A549 (cell line): ENCODE measurements around the gene MYH15. TPM values are rescaled to one million over a fixed set of nuclear protein-coding genes. Genes with fewer than 3 reads are reported as not detected.
A peak's percentile ranks its signal among the peaks of the same experiment; 100 is the strongest.

Experiments
- ATAC-seq, 2 experiments: fragments of 200-7000 bp in 1 of 2; fragments of >200 bp in 1 of 2; cut with Nextera tagmentation in 1 of 2; cut with Tn5 transposase in 1 of 2; 3 replicates each; pipeline versions ENCODE4 v1.8.0 to v1.9.1; 2018 to 2020; ENCODE audit warnings: mild to moderate bottlenecking in 1 of 2, moderate library complexity in 1 of 2
- CTCF ChIA-PET: fragments of 300-600 bp; sonication (Branson Sonifier 250); formaldehyde crosslinking; extraction: SDS; loops from one replicate; lab custom pipeline; 2021; ENCODE audit warnings: antibody characterized with exemption, inconsistent platforms; lab: Yijun Ruan, JAX
- POLR2A ChIA-PET: fragments of 350-600 bp; formaldehyde crosslinking; extraction: SDS; loops from one replicate; lab custom pipeline; 2021; ENCODE audit warnings: antibody characterized with exemption, inconsistent platforms; lab: Yijun Ruan, JAX
- DNase-seq, 2 experiments: peaks; one replicate each; pipeline versions ENCODE4 v3.0.0 to v3.0.0-alpha.2; 2011 to 2016; ENCODE audit warnings: low read depth in 1 of 2, low spot score in 1 of 2
- FAIRE-seq: peaks from 2 replicates; lab custom pipeline; 2011; peaks lifted over from hg19 to GRCh38; lab: Jason Lieb, UNC
- H3K27ac ChIP-seq, 2 experiments: fragments of >200 bp; sonication (Bioruptor Twin); formaldehyde crosslinking; 3 replicates each; pipeline ENCODE4 v1.5.1; 2016 to 2017
- H3K4me1 ChIP-seq: fragments of >200 bp; sonication (Bioruptor Twin); formaldehyde crosslinking; 3 replicates; pipeline ENCODE4 v1.6.1; 2016
- H3K4me2 ChIP-seq: fragments of >200 bp; sonication (Bioruptor Twin); formaldehyde crosslinking; 3 replicates; pipeline ENCODE4 v1.6.1; 2016
- H3K4me3 ChIP-seq: fragments of >200 bp; sonication (Bioruptor Twin); formaldehyde crosslinking; 3 replicates; pipeline ENCODE4 v1.5.1; 2016
- H3K9me3 ChIP-seq: fragments of >200 bp; sonication (Bioruptor Twin); formaldehyde crosslinking; 3 replicates; pipeline ENCODE4 v1.6.1; 2016
- BCL3 ChIP-seq: fragments of >200 bp; sonication (Bioruptor Twin); formaldehyde crosslinking; IDR thresholded peaks from 3 replicates; pipeline ENCODE4 v1.6.1; 2016
- BHLHE40 ChIP-seq: IDR thresholded peaks from 2 replicates; pipeline ENCODE4 v1.6.1; 2012; ENCODE audit warnings: low read depth, low read length, inconsistent platforms
- CBX8 ChIP-seq: fragments of 200-600 bp; sonication (generic); IDR thresholded peaks from 2 replicates; pipeline ENCODE4 v1.6.1; 2016
- CHD4 ChIP-seq: fragments of 200-600 bp; sonication (generic); IDR thresholded peaks from 2 replicates; pipeline ENCODE4 v1.6.1; 2016; ENCODE audit warnings: antibody characterized with exemption, mild to moderate bottlenecking, borderline replicate concordance
- ESRRA ChIP-seq: fragments of 150-350 bp; IDR thresholded peaks from 2 replicates; pipeline ENCODE4 v1.6.1; 2014; ENCODE audit warnings: mild to moderate bottlenecking, low read length, borderline replicate concordance
- FOSB ChIP-seq: fragments of 250-450 bp; sonication (Bioruptor Pico); IDR thresholded peaks from 2 replicates; pipeline ENCODE4 v1.5.0; 2020; ENCODE audit warnings: mild to moderate bottlenecking, moderate library complexity
- FOXS1 ChIP-seq: fragments of 250-450 bp; sonication (Bioruptor Pico); IDR thresholded peaks from 2 replicates; pipeline ENCODE4 v1.5.0; 2020; ENCODE audit warnings: mild to moderate bottlenecking, moderate library complexity
- HEYL ChIP-seq: fragments of 250-450 bp; sonication (Bioruptor Pico); IDR thresholded peaks from 2 replicates; pipeline ENCODE4 v1.8.0; 2021; ENCODE audit warnings: mild to moderate bottlenecking, moderate library complexity
- HMGXB4 ChIP-seq: fragments of 250-450 bp; sonication (Bioruptor Pico); IDR thresholded peaks from 2 replicates; pipeline ENCODE4 v1.5.0; 2021; ENCODE audit warnings: mild to moderate bottlenecking, moderate library complexity, borderline replicate concordance
- KDM1A ChIP-seq: fragments of 200-600 bp; sonication (generic); IDR thresholded peaks from 2 replicates; pipeline ENCODE4 v1.6.1; 2016; ENCODE audit warnings: low read depth, mild to moderate bottlenecking
- MAFK ChIP-seq: fragments of 450-650 bp; IDR thresholded peaks from 2 replicates; pipeline ENCODE4 v1.6.1; 2014; ENCODE audit not compliant: partially characterized antibody
- PBX3 ChIP-seq: IDR thresholded peaks from 2 replicates; pipeline ENCODE4 v1.6.1; 2012
- RARB ChIP-seq: fragments of 250-450 bp; sonication (Bioruptor Pico); IDR thresholded peaks from 2 replicates; pipeline ENCODE4 v1.8.0; 2021; ENCODE audit warnings: mild to moderate bottlenecking, moderate library complexity
- RCOR1 ChIP-seq: fragments of 150-350 bp; IDR thresholded peaks from 2 replicates; pipeline ENCODE4 v1.6.1; 2014; ENCODE audit warnings: antibody characterized with exemption, low read length, low read depth
- RNF2 ChIP-seq: fragments of 200-600 bp; sonication (generic); IDR thresholded peaks from 2 replicates; pipeline ENCODE4 v1.6.1; 2016; ENCODE audit warnings: low read depth, mild to moderate bottlenecking, antibody characterized with exemption, moderate library complexity, borderline replicate concordance
- TP53 ChIP-seq: fragments of 250-450 bp; sonication (Bioruptor Pico); IDR thresholded peaks from 2 replicates; pipeline ENCODE4 v1.5.0; 2021; ENCODE audit warnings: mild to moderate bottlenecking, moderate library complexity
- ZFP36 ChIP-seq: fragments of 450-650 bp; IDR thresholded peaks from 2 replicates; pipeline ENCODE4 v1.6.1; 2014; ENCODE audit warnings: borderline replicate concordance; ENCODE audit not compliant: partially characterized antibody
- WGBS: methylation state at CpG from one replicate; pipeline ENCODE4 v1.1.6; 2017; ENCODE audit errors: missing lambda C conversion rate; 5-methylcytosine and 5-hydroxymethylcytosine counted together
- polyA plus RNA-seq, 4 experiments: library from polyadenylated mRNA; depleted of rRNA in 3 of 4; stranded (reverse); fragments of >200 nt; fragmentation: RNase III in 1 of 4; extraction: RNeasy Plus Mini Kit Qiagen cat#74134 plus additional on column Dnase treatment in 1 of 4; gene quantifications; 2 replicates in 3 of 4; 3 replicates in 1 of 4; pipeline ENCODE4 v1.2.3, GENCODE V29; 2011 to 2017
- TF ChIP-seq, protein P1 (sequence below): fragments of 200-600 bp; sonication (generic); IDR thresholded peaks from 2 replicates; pipeline ENCODE4 v1.6.1; 2016; ENCODE audit warnings: antibody characterized with exemption, mild to moderate bottlenecking, moderate library complexity
- TF ChIP-seq, protein P2 (sequence below): fragments of 250-450 bp; sonication (Bioruptor Pico); IDR thresholded peaks from 2 replicates; pipeline ENCODE4 v1.5.0; 2020; ENCODE audit warnings: low read depth, mild to moderate bottlenecking, moderate library complexity

The MYH15 gene
- polyA plus RNA-seq, 2 of the 4 experiments (the other 2 are of a cell fraction): 0.39 to 1.7 TPM

GRCh38 chr3:108401836-108402235 lies 108.6 kb downstream of the MYH15 start:
- no peak overlapping the region for H3K4me2 ChIP-seq
- no peak overlapping the region for H3K4me3 ChIP-seq
- WGBS: 48% methylated on average over 2 of the region's 2 CpGs
- POLR2A ChIA-PET: no interaction called here
- no peak for DNase-seq
- TF ChIP-seq FOSB (CRISPR knock-in tag) (no peak), RNF2 (no peak), MAFK (peak; percentile 43), RCOR1 (no peak), KDM1A (no peak), BCL3 (no peak)
- TF ChIP-seq, all 56 proteins: peak for 1
- no peak for FAIRE-seq
- Histone ChIP-seq H3K4me1 (no peaks in the 10 kb centered on the region), H3K9me3 (no peaks in the 10 kb centered on the region), H3K27ac (no peak overlapping the region)
- no peak for ATAC-seq
- CTCF ChIA-PET: interaction anchor here (1.1 to 1.2 kb wide), 3 partner anchors 8 to 464 kb away, joined by 3 to 4 read pairs (median 3); no protein-coding TSS in a partner anchor

GRCh38 chr3:108398510-108398909 lies 111.9 kb downstream of the MYH15 start:
- Histone ChIP-seq H3K4me1 (no peaks in the 10 kb centered on the region), H3K27ac (no peak overlapping the region), H3K9me3 (no peaks in the 10 kb centered on the region), H3K4me3 (no peak overlapping the region), H3K4me2 (no peak overlapping the region)
- ChIA-PET CTCF (no interaction called here), POLR2A (no interaction called here)
- no peak for TF ChIP-seq CHD4
- no peak for TF ChIP-seq FOXS1
- TF ChIP-seq BHLHE40: no peak
- no peak for TF ChIP-seq ESRRA
- TF ChIP-seq, protein P1, sequence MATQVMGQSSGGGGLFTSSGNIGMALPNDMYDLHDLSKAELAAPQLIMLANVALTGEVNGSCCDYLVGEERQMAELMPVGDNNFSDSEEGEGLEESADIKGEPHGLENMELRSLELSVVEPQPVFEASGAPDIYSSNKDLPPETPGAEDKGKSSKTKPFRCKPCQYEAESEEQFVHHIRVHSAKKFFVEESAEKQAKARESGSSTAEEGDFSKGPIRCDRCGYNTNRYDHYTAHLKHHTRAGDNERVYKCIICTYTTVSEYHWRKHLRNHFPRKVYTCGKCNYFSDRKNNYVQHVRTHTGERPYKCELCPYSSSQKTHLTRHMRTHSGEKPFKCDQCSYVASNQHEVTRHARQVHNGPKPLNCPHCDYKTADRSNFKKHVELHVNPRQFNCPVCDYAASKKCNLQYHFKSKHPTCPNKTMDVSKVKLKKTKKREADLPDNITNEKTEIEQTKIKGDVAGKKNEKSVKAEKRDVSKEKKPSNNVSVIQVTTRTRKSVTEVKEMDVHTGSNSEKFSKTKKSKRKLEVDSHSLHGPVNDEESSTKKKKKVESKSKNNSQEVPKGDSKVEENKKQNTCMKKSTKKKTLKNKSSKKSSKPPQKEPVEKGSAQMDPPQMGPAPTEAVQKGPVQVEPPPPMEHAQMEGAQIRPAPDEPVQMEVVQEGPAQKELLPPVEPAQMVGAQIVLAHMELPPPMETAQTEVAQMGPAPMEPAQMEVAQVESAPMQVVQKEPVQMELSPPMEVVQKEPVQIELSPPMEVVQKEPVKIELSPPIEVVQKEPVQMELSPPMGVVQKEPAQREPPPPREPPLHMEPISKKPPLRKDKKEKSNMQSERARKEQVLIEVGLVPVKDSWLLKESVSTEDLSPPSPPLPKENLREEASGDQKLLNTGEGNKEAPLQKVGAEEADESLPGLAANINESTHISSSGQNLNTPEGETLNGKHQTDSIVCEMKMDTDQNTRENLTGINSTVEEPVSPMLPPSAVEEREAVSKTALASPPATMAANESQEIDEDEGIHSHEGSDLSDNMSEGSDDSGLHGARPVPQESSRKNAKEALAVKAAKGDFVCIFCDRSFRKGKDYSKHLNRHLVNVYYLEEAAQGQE: no peak
- no peak for TF ChIP-seq TP53 (CRISPR knock-in tag)
- no peak for ATAC-seq
- FAIRE-seq: no peak
- WGBS: 56% methylated on average over 4 of the region's 6 CpGs
- no peak for DNase-seq

DNA sequence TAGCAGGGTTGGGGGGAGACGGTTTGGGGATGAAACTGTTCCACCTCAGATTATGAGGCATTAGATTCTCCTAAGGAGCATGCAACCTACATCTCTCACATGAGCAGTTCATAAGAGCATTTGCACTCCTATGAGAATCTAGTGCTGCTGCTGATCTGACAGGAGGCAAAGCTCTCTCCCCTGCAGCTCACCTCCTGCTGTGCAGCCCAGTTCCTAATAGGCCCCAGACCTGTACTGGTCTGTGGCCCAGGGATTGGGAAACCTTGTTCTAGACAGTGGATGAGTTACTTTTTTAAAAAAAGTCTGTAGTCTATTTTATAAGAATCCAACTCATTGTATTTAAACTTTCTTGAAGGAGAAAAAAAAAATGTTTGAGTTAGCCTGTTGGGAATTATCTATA lies 114.1 kb downstream of the MYH15 start:
- H3K4me1 ChIP-seq: peaks cover 8% of the 10 kb centered on the region; the same call in 1 of the 3 replicates
- ChIA-PET CTCF (interaction anchor here (0.9 to 1.1 kb wide), 4 partner anchors 10 to 458 kb away, joined by 3 to 4 read pairs (median 3); no protein-coding TSS in a partner anchor), POLR2A (no interaction called here)
- DNase-seq: no peak
- TF ChIP-seq FOSB (CRISPR knock-in tag): no peak
- TF ChIP-seq PBX3: no peak
- TF ChIP-seq ZFP36: no peak
- no peak for TF ChIP-seq CBX8
- TF ChIP-seq HMGXB4 (CRISPR knock-in tag): no peak
- TF ChIP-seq, protein P2, sequence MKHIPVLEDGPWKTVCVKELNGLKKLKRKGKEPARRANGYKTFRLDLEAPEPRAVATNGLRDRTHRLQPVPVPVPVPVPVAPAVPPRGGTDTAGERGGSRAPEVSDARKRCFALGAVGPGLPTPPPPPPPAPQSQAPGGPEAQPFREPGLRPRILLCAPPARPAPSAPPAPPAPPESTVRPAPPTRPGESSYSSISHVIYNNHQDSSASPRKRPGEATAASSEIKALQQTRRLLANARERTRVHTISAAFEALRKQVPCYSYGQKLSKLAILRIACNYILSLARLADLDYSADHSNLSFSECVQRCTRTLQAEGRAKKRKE (CRISPR knock-in tag): no peak
- TF ChIP-seq HEYL (CRISPR knock-in tag): no peak
- no peak for TF ChIP-seq RARB (CRISPR knock-in tag)
- no peak for ATAC-seq
- WGBS: 13% methylated on average over 1 of the region's 1 CpG
- no peak for FAIRE-seq
- H3K9me3 ChIP-seq: no peaks in the 10 kb centered on the region
- H3K4me3 ChIP-seq: no peak overlapping the region
- no peak overlapping the region for H3K27ac ChIP-seq
- H3K4me2 ChIP-seq: no peak overlapping the region
